Neuronal stem cell (in vitro differentiated cells): Measurements from ENCODE around the gene GNAQ.

Experiments
- DNase-seq: peaks from one replicate; pipeline ENCODE4 v3.0.0-alpha.2; 2013; ENCODE audit warnings: low spot score
- H2AFZ ChIP-seq: one replicate; pipeline ENCODE4 v1.6.1; 2013; ENCODE audit warnings: mild to moderate bottlenecking, low read length, inconsistent platforms
- H2AK5ac ChIP-seq: 2 replicates; pipeline ENCODE4 v1.6.1; 2013; ENCODE audit warnings: low read depth, mild to moderate bottlenecking, inconsistent platforms, low read length, moderate library complexity, mixed read lengths
- H2BK120ac ChIP-seq: 2 replicates; pipeline ENCODE4 v1.6.1; 2013; ENCODE audit warnings: low read depth, mild to moderate bottlenecking, inconsistent platforms, low read length, moderate library complexity, mixed read lengths
- H2BK12ac ChIP-seq: one replicate; pipeline ENCODE4 v1.6.1; 2013; ENCODE audit warnings: low read length, inconsistent platforms
- H2BK15ac ChIP-seq: 2 replicates; pipeline ENCODE4 v1.6.1; 2013; ENCODE audit warnings: mild to moderate bottlenecking, low read length, inconsistent platforms, mixed read lengths
- H2BK5ac ChIP-seq: one replicate; pipeline ENCODE4 v1.6.1; 2013; ENCODE audit warnings: inconsistent platforms, mild to moderate bottlenecking, low read length, moderate library complexity
- H3K14ac ChIP-seq: one replicate; pipeline ENCODE4 v1.6.1; 2013; ENCODE audit warnings: low read length, inconsistent platforms
- H3K18ac ChIP-seq: 2 replicates; pipeline ENCODE4 v1.6.1; 2013; ENCODE audit warnings: low read length, inconsistent platforms
- H3K23ac ChIP-seq: 2 replicates; pipeline ENCODE4 v1.6.1; 2013; ENCODE audit warnings: low read depth, mild to moderate bottlenecking, mixed read lengths, low read length, inconsistent platforms; ENCODE audit not compliant: poor library complexity
- H3K27ac ChIP-seq: replicated peaks from 3 replicates; pipeline ENCODE4 v1.5.1; 2013; ENCODE audit warnings: low read length, inconsistent platforms
- H3K27me3 ChIP-seq, 3 experiments: 2 replicates each; pipeline ENCODE4 v1.6.1; 2013; ENCODE audit warnings: low read length in 3 of 3, mild to moderate bottlenecking in 2 of 3, inconsistent platforms in 1 of 3, low read depth in 1 of 3, mixed read lengths in 1 of 3, moderate library complexity in 1 of 3; ENCODE audit not compliant: control insufficient read depth in 3 of 3, insufficient read depth in 3 of 3
- H3K36me3 ChIP-seq, 2 donors: replicated peaks in 1 of 2; 2 replicates each; pipeline ENCODE4 v1.6.1; 2013; ENCODE audit warnings: low read length in 2 of 2; ENCODE audit not compliant: control insufficient read depth in 2 of 2, insufficient read depth in 2 of 2
- H3K4ac ChIP-seq: 2 replicates; pipeline ENCODE4 v1.6.1; 2013; ENCODE audit warnings: inconsistent platforms, mild to moderate bottlenecking, low read length, moderate library complexity
- H3K4me1 ChIP-seq, 2 donors: 1 replicate in 1 of 2; 2 replicates in 1 of 2; pipeline ENCODE4 v1.6.1; 2013; ENCODE audit warnings: low read length in 2 of 2, low read depth in 1 of 2; ENCODE audit not compliant: control insufficient read depth in 2 of 2, insufficient read depth in 1 of 2
- H3K4me2 ChIP-seq: one replicate; pipeline ENCODE4 v1.6.1; 2013; ENCODE audit warnings: mild to moderate bottlenecking, low read length, inconsistent platforms; ENCODE audit not compliant: insufficient read depth, poor library complexity, severe bottlenecking
- H3K4me3 ChIP-seq, 2 donors: 2 replicates each; pipeline ENCODE4 v1.5.1; 2013; ENCODE audit warnings: low read length in 2 of 2, mild to moderate bottlenecking in 2 of 2, inconsistent platforms in 1 of 2, moderate library complexity in 1 of 2
- H3K79me1 ChIP-seq: one replicate; pipeline ENCODE4 v1.6.1; 2013; ENCODE audit warnings: low read depth, mild to moderate bottlenecking, inconsistent platforms, low read length, moderate library complexity
- H3K9ac ChIP-seq: one replicate; pipeline ENCODE4 v1.6.1; 2013; ENCODE audit warnings: mild to moderate bottlenecking, low read depth, low read length, inconsistent platforms; ENCODE audit not compliant: poor library complexity
- H3K9me3 ChIP-seq, 2 donors: replicated peaks in 1 of 2; 2 replicates each; pipeline versions ENCODE3 to v1.6.1; 2013; ENCODE audit warnings: low read length in 2 of 2, mild to moderate bottlenecking in 2 of 2, inconsistent platforms in 1 of 2, low read depth in 1 of 2, mixed read lengths in 1 of 2, moderate library complexity in 1 of 2; ENCODE audit not compliant: control insufficient read depth in 2 of 2, insufficient read depth in 1 of 2
- H4K8ac ChIP-seq: one replicate; pipeline ENCODE4 v1.6.1; 2013; ENCODE audit warnings: low read depth, mild to moderate bottlenecking, inconsistent platforms, low read length, moderate library complexity
- H4K91ac ChIP-seq: one replicate; pipeline ENCODE4 v1.6.1; 2013; ENCODE audit warnings: low read length, low read depth, mild to moderate bottlenecking, inconsistent platforms; ENCODE audit not compliant: poor library complexity
- WGBS, 2 donors: extraction: QIAGEN DNeasy Blood & Tissue Kit; methylation state at CpG; one replicate each; pipeline ENCODE4 v1.1.7; 2013; ENCODE audit warnings: missing lambda C conversion rate in 2 of 2, mixed read lengths in 1 of 2; ENCODE audit not compliant: insufficient read length in 2 of 2, insufficient replicate concordance in 1 of 2; ENCODE audit errors: extremely low coverage in 2 of 2; 5-methylcytosine and 5-hydroxymethylcytosine counted together

The GNAQ gene

DNA sequence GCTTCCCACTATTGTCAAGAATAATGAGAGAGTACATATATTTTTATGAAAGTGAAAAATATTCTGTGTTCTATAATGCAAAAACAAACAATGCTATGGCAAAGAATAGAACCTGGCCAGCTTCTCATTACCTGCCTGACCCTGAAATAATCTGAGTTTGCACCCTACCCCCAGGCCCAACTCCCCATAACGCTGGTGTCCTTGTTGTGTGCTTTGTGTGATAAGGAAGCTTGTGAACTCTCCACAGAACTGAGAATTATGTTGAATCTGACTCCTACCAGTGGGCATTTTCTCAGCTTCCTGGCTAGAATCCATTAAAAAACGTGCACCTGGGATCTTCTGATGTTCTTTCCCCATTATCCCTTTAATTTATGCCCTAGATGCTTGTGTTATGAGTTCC lies 205.5 kb downstream of the GNAQ start:
- no peak for DNase-seq
- Histone ChIP-seq H2AK5ac (no peak overlapping the region), H2AFZ (no peak overlapping the region), H4K91ac (no peak overlapping the region), H3K27me3 (no peaks in the 10 kb centered on the region), H2BK120ac (no peak overlapping the region), H3K14ac (no peak overlapping the region), H3K9me3 (no peaks in the 10 kb centered on the region), H4K8ac (no peak overlapping the region), H3K4ac (no peak overlapping the region), H3K79me1 (no peaks in the 10 kb centered on the region), H2BK12ac (no peak overlapping the region), H3K23ac (no peak overlapping the region), H3K27ac (no peak overlapping the region), H3K18ac (no peak overlapping the region), H3K4me3 (no peak overlapping the region), H2BK15ac (no peak overlapping the region), H3K4me1 (peaks cover 3 to 5% of the 10 kb centered on the region in 2 donors), H2BK5ac (no peak overlapping the region), H3K36me3 (no peaks in the 10 kb centered on the region), H3K9ac (no peak overlapping the region), H3K4me2 (no peak overlapping the region)
- no CpG with 5 or more reads among the region's 2 CpGs for WGBS, 2 donors

DNA sequence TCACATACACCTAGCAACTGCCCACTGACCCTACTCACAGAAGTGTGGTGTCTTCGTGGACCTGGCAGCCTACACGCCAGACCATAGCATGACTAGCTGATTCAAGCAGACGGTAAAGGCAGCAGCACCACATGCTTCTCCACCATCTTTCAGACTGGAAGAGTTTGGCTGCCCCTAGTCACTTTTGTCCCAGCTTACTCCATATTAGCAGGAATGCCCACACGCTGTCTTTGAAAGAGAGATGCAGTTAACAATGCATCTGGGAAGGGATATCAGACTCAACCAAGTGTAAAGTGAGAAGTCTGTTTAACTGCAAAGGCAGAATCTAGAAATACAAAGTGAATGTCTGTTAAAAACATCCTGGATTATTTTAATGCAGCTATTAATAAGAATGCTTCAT lies 206.2 kb downstream of the GNAQ start:
- Histone ChIP-seq H3K9ac (peak overlapping the region; percentile 64), H3K18ac (no peak overlapping the region), H2AK5ac (no peak overlapping the region), H4K91ac (no peak overlapping the region), H2BK5ac (no peak overlapping the region), H3K4ac (no peak overlapping the region), H3K36me3 (no peaks in the 10 kb centered on the region), H3K4me3 (no peak overlapping the region), H3K23ac (no peak overlapping the region), H3K27ac (no peak overlapping the region), H2BK12ac (no peak overlapping the region), H2BK15ac (no peak overlapping the region), H2AFZ (no peak overlapping the region), H3K4me1 (peaks cover 3 to 5% of the 10 kb centered on the region in 2 donors), H3K14ac (peak overlapping the region; percentile 39), H3K4me2 (no peak overlapping the region), H3K27me3 (no peaks in the 10 kb centered on the region), H3K79me1 (no peaks in the 10 kb centered on the region), H3K9me3 (no peaks in the 10 kb centered on the region), H4K8ac (peak overlapping the region; percentile 52), H2BK120ac (no peak overlapping the region)
- no peak for DNase-seq
- WGBS, 2 donors = no CpG with 5 or more reads among the region's 4 CpGs

- no peaks in the 10 kb centered on the region for H3K27me3 ChIP-seq
- no peak overlapping the region for H2AFZ ChIP-seq
- H4K91ac ChIP-seq = no peak overlapping the region
- H2AK5ac ChIP-seq = no peak overlapping the region
- H2BK12ac ChIP-seq = no peak overlapping the region
- H3K4me1 ChIP-seq = peaks cover under 1 to 3% of the 10 kb centered on the region in 2 donors
- H4K8ac ChIP-seq = no peak overlapping the region
- no peaks in the 10 kb centered on the region for H3K36me3 ChIP-seq
- no peak overlapping the region for H3K4ac ChIP-seq
- H3K23ac ChIP-seq = no peak overlapping the region
- no peak overlapping the region for H3K9ac ChIP-seq
- H2BK5ac ChIP-seq = no peak overlapping the region
- H2BK120ac ChIP-seq = no peak overlapping the region
- H3K4me2 ChIP-seq = no peak overlapping the region
- no peak overlapping the region for H3K4me3 ChIP-seq
- no peak overlapping the region for H3K14ac ChIP-seq
- H3K9me3 ChIP-seq = no peaks in the 10 kb centered on the region
- no peak overlapping the region for H3K27ac ChIP-seq
- no peak overlapping the region for H3K18ac ChIP-seq
- H3K79me1 ChIP-seq = no peaks in the 10 kb centered on the region
- no peak for DNase-seq
- H2BK15ac ChIP-seq = no peak overlapping the region
- no CpG with 5 or more reads among the region's 3 CpGs for WGBS, 2 donors
Measured at GRCh38 chr9:77820293-77820954, 211.2 kb downstream of the GNAQ start.

DNA sequence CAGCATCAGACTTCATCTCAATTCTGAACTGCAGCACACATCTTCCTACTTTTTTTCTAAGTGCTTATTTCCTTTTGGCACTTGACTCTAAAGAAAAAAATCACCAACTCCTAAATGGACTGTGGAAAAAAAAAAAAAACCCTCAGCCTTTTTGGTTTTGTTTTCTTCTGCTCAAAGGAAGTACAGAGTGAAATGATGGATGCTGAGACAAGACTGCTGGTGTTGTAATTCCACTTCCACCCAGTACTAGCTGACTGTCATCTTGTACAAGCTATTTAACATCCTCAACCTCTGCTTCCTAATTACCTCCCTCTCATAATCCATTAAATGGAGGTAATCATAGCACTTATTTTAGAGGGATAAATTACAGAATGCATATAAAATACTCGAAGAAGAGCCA lies 212.0 kb downstream of the GNAQ start:
- Histone ChIP-seq H2AFZ (no peak overlapping the region), H2BK15ac (no peak overlapping the region), H3K23ac (no peak overlapping the region), H3K9me3 (no peaks in the 10 kb centered on the region), H3K27me3 (no peaks in the 10 kb centered on the region), H3K79me1 (no peaks in the 10 kb centered on the region), H3K9ac (no peak overlapping the region), H3K18ac (no peak overlapping the region), H4K8ac (no peak overlapping the region), H2AK5ac (no peak overlapping the region), H3K4ac (no peak overlapping the region), H3K4me3 (no peak overlapping the region), H2BK5ac (no peak overlapping the region), H4K91ac (no peak overlapping the region), H2BK120ac (no peak overlapping the region), H3K4me2 (no peak overlapping the region), H3K4me1 (peaks cover 0 to 2% of the 10 kb centered on the region in 2 donors), H3K14ac (no peak overlapping the region), H3K36me3 (peaks cover 0 to 6% of the 10 kb centered on the region in 2 donors), H2BK12ac (no peak overlapping the region), H3K27ac (no peak overlapping the region)
- no peak for DNase-seq
- no CpG with 5 or more reads among the region's 1 CpG for WGBS, 2 donors
